Stimulated activated CD4-positive, alpha-beta T cell treated with anti-CD3 and anti-CD28 coated beads, Interleukin-4, amount 100 ng/mL, for 4 hours (primary cell): ENCODE results near the gene MRPS15.
"Not testable (repeated sequence)": the region's sequence is repeated elsewhere in the genome, so short reads cannot be mapped to it uniquely, and the experiment has no call there.

Experiments used
- DNase-seq, 2 experiments: peaks; one replicate each; pipeline ENCODE4 v3.0.0-alpha.2; 2020

The MRPS15 gene

GRCh38 chr1:36482724-36483388, 18.7 kb upstream of the MRPS15 start, which contains the start of gene CSF3R:
Gene CSF3R (minus strand): TSS chr1:36482913. CDS start chr1:36479496, 3,417 bp downstream.
- no peak for DNase-seq

GRCh38 chr1:36481771-36482723, 17.9 kb upstream of the MRPS15 start:
- DNase-seq = no peak

- DNase-seq = no peak
Observed at GRCh38 chr1:36481091-36481490, 16.9 kb upstream of the MRPS15 start.

GRCh38 chr1:36480161-36480560, 16.0 kb upstream of the MRPS15 start:
- no peak for DNase-seq

GRCh38 chr1:36479505-36480051, 15.4 kb upstream of the MRPS15 start:
- no peak for DNase-seq

GRCh38 chr1:36477615-36478014, 13.4 kb upstream of the MRPS15 start:
- DNase-seq = not testable (repeated sequence)

GRCh38 chr1:36476945-36477344, 12.8 kb upstream of the MRPS15 start:
- DNase-seq = no peak

GRCh38 chr1:36475910-36476604, 11.9 kb upstream of the MRPS15 start:
- DNase-seq = no peak

GRCh38 chr1:36475341-36475740, 11.2 kb upstream of the MRPS15 start:
- DNase-seq = no peak

- no peak for DNase-seq
Observed at GRCh38 chr1:36472656-36473055, 8.5 kb upstream of the MRPS15 start.

GRCh38 chr1:36471830-36472641, 7.9 kb upstream of the MRPS15 start:
- DNase-seq = no peak

- DNase-seq = no peak
Observed at GRCh38 chr1:36469163-36469562, 5.0 kb upstream of the MRPS15 start.

- no peak for DNase-seq
Observed at GRCh38 chr1:36467700-36468455, 3.7 kb upstream of the MRPS15 start.

- no peak for DNase-seq
Observed at GRCh38 chr1:36467027-36467410, 2.8 kb upstream of the MRPS15 start.

GRCh38 chr1:36466370-36467026, 2.3 kb upstream of the MRPS15 start:
- DNase-seq = no peak

GRCh38 chr1:36465731-36466369, 1.7 kb upstream of the MRPS15 start:
- DNase-seq = no peak

- no peak for DNase-seq
Observed at GRCh38 chr1:36464605-36465393, 615 bp upstream of the MRPS15 start.

- DNase-seq = no peak
Observed at GRCh38 chr1:36463463-36463802, 751 bp downstream of the MRPS15 start.

- peak; percentile 43 to 53 for DNase-seq
Observed at GRCh38 chr1:36458910-36459309, 5.3 kb downstream of the MRPS15 start.

- DNase-seq = no peak
Observed at GRCh38 chr1:36457691-36458090, 6.5 kb downstream of the MRPS15 start.
